Measurements from ENCODE around the gene VGLL4.
"Not testable (repeated sequence)": the region's sequence is repeated elsewhere in the genome, so short reads cannot be mapped to it uniquely, and the experiment has no call there.

The VGLL4 gene

GRCh38 chr3:11606090-11606784, 37.5 kb downstream of the VGLL4 start:
- no peak for DNase-seq (ENCODE audit: low read depth)

- DNase-seq (ENCODE audit: low read depth): no peak
These were observed 38.3 kb downstream of the VGLL4 start for GRCh38 chr3:11605398-11605797.

DNA sequence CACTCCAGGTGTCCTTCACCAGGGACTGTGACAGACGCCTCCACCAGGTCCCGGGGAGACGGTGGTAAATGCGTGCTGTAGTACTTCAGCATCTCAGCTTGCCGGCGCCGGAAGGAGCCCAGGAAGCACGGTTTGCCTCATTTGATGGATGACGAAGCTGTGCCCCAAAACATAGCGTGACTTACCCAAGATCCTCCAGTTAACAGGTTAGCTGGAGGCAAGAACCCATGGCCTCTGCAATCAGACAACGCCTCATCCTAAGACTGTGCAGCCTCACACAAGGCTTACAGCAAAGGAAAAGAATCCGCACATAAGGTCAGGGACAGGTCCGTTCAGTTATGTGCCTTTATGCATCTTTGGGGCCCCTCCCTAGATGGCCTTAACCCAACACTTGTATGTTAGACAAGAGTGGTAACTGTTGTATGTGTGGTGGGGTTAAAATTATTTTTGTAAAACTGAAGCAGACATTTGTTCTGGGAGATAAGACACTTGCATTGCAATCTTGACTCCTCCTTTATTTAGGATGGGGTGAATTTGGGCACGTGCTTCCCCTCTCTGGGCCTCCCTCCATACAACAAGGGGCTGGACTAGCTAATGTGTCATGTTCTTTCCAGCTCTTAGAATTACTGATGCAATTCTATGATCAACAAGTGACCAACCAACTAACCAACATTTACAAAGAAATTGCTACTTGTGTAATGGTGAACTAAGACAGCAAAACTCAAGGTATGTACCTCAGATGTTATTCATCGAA, 39.4 kb downstream of the VGLL4 start:
- no peak for DNase-seq (ENCODE audit: low read depth)

DNA sequence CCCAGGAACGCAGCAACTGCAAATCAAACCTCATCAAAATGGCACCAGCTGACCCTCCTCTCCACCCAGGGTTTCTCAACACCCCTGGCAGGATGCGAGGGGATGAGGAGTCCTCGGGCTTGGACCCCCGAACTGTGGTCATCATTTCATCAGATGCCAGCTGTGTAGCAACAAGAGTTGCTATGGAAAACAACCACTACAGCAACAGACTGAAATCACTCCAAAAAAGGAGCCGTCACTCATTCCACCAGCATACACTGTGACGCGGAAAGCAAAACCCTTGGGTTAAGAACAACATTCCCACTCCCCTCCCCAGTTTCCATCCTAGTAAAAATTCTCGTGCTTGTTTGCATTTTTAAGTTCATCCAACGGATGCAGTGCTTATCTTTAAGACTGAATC, 40.1 kb downstream of the VGLL4 start:
- DNase-seq (ENCODE audit: low read depth): no peak

DNA sequence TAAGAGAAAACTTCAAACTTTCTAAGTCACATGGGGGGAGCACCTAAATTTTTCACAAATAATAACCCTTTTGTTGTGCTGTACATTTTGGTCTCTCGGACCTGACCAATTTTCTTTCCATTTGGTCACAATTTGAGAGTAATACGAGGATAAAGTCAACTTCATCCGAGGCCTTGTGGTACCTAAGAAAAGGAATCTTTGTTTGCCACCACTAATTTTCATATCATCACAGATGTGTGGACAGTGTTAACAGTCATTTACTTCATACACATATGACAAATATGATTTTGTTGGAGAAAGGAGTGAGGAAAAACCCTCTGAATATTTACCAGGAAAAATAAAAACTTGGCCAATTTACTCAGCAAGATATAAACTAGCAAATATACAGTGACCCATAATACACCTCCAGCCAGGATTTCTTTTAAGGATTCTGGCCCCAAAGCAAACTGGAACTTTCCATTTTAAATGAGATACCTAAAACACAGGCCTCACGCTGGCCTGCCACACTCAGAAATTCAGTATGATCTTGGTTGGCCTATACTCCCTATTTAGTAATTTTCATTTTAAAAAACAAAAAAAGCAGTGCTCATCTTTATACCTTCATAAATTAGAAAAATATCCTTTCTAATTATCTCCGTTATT, 40.7 kb downstream of the VGLL4 start:
- no peak for DNase-seq (ENCODE audit: low read depth)

GRCh38 chr3:11602239-11602840, 41.4 kb downstream of the VGLL4 start:
- DNase-seq (ENCODE audit: low read depth): no peak

- DNase-seq (ENCODE audit: low read depth): no peak
These were observed 42.1 kb downstream of the VGLL4 start for GRCh38 chr3:11601446-11602238.

- DNase-seq (ENCODE audit: low read depth): no peak
These were observed 43.0 kb downstream of the VGLL4 start for GRCh38 chr3:11600501-11601282.

DNA sequence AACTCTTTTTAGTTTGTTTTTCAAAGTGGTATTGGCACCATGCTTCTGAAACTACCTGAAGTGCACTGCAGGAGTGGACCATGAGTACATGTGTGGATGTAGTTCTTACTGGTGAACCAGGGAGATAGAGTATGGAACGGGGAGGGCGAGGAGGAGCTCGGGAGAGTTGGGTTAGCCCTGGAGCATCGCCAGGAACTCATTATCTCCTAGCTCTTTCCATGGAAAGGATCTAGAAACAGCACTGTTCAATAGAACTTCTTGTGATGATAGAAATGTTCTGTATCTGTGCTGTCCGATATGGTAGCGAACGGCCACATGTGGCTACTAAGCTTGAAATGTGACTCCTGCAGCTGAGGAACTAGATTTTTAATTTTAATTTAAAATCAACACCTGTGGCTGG, 47.3 kb downstream of the VGLL4 start:
- DNase-seq (ENCODE audit: low read depth): no peak

DNA sequence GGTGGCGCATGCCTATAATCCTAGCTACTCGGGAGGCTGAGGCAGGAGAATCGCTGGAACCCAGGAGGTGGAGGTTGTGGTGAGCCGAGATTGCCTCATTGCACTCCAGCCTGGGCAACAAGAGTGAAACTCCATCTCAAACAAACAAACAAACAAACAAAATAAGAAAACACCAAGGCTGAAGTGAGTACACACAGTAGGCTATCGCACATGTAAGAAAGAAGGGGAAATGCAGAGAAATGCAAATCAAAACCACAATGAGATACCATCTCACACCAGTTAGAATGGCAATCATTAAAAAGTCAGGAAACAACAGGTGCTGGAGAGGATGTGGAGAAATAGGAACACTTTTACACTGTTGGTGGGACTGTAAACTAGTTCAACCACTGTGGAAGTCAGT, 48.7 kb downstream of the VGLL4 start:
- DNase-seq (ENCODE audit: low read depth): not testable (repeated sequence)

GRCh38 chr3:11593318-11594034, 50.2 kb downstream of the VGLL4 start:
- no peak for DNase-seq (ENCODE audit: low read depth)

DNA sequence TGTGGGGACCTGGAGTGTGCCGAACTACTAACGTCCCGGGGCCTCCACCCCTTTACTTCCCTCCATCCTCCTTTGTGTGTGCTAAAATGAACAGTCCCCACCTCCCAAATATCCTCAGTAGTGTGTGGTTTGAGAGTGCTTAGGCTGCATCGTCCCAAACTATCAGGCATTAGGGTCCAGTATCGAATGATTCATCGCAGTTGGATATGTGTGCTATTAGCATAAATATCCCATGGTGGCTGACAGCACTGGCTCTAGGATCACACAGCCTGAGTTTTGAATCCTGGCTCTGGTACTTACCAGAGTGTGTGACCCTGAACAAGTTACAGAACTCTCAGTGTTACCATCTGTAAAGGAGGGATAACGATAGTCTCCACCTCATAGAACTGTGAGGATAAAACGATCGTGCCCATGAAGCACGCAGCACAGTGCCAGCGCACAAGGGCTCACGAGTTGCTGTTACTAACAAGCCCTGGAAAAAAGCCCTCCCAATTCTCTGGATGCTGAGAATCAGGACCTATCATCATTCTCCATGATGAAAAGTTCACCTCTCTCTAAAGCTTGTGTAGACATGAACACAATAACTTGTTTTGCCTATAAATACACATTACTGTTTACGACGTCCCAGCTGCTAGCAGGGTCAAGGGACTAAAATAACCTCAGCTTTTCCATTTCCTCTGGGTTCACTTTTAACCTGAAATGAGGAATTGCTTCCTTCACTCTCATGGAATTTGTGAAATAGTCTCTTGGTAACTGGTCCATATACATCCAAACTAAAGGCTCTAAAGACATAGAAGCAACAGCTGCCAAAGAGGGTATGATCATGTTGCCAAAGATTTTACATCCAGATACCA, 51.0 kb downstream of the VGLL4 start:
- DNase-seq (ENCODE audit: low read depth): no peak

- DNase-seq (ENCODE audit: low read depth): no peak
These were observed 52.1 kb downstream of the VGLL4 start for GRCh38 chr3:11591391-11592282.

DNA sequence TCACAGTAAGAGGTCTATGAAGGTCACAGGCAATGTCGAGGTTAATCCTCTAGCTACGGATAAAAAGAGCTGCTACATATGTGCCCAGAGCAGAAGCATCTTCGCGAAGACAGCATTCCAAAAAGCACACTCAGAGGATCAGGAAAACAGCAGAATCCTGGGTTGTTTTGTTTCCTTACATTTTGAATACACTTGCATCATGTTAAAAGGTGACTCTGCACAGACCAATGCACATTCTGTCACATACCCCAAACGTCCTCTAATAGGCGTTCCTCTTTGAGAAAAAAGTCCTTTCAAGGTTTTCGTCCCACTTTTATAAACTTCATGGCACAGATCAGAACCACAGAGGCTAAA, 52.7 kb downstream of the VGLL4 start:
- no peak for DNase-seq (ENCODE audit: low read depth)

DNA sequence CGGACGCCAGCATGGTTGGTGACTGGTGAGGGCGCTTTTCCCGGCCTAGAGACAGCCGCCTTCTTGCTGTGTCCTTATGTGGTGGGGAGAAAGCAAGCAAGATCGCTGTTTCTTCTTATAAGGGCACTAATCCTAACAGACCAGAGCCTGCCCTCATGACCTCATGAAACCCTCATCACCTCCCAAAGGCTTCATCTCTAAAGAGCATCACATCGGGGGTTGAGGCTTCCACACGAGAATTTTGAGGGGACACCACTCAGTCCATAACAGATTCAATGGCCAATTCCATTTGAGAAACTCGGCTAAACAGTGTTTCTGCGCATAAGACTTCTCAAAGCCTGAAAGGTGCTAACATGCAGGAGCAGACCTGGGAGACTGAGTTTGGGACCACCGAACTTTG, 54.0 kb downstream of the VGLL4 start:
- no peak for DNase-seq (ENCODE audit: low read depth)

GRCh38 chr3:11588755-11589154, 55.0 kb downstream of the VGLL4 start:
- DNase-seq (ENCODE audit: low read depth): no peak

DNA sequence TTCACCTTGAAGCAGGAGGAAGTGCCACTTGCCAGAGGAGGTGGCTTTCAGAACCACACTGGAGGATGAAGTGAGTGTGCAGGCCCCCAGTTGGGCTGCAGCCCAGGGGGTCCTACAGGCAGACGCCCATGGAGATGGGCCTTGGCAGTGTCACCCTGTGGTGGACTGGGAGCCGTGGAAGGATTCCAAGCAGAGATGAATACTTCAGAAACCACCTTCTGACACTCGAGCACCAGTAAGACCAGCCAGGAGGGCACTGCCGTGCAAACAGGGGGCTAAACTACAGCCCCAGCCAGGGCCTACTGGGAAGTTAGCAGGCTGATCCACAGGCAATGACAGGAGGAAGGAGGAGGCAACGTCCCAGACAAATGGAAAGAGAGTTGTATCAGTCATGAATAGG, 55.4 kb downstream of the VGLL4 start:
- no peak for DNase-seq (ENCODE audit: low read depth)

GRCh38 chr3:11587766-11588165, 55.9 kb downstream of the VGLL4 start:
- DNase-seq (ENCODE audit: low read depth): no peak

GRCh38 chr3:11584570-11584969, 59.1 kb downstream of the VGLL4 start:
- DNase-seq (ENCODE audit: low read depth): no peak
